ENCODE measurements around the gene TRAM2. TPM values are rescaled to one million over a fixed set of nuclear protein-coding genes. Genes with fewer than 3 reads are reported as not detected.

The TRAM2 gene, protein sequence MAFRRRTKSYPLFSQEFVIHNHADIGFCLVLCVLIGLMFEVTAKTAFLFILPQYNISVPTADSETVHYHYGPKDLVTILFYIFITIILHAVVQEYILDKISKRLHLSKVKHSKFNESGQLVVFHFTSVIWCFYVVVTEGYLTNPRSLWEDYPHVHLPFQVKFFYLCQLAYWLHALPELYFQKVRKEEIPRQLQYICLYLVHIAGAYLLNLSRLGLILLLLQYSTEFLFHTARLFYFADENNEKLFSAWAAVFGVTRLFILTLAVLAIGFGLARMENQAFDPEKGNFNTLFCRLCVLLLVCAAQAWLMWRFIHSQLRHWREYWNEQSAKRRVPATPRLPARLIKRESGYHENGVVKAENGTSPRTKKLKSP
- 10 to 100 TPM in 1 of 2 donors, 1 to 10 TPM in 1; 7.2 to 22.4 TPM for total RNA-seq

DNA sequence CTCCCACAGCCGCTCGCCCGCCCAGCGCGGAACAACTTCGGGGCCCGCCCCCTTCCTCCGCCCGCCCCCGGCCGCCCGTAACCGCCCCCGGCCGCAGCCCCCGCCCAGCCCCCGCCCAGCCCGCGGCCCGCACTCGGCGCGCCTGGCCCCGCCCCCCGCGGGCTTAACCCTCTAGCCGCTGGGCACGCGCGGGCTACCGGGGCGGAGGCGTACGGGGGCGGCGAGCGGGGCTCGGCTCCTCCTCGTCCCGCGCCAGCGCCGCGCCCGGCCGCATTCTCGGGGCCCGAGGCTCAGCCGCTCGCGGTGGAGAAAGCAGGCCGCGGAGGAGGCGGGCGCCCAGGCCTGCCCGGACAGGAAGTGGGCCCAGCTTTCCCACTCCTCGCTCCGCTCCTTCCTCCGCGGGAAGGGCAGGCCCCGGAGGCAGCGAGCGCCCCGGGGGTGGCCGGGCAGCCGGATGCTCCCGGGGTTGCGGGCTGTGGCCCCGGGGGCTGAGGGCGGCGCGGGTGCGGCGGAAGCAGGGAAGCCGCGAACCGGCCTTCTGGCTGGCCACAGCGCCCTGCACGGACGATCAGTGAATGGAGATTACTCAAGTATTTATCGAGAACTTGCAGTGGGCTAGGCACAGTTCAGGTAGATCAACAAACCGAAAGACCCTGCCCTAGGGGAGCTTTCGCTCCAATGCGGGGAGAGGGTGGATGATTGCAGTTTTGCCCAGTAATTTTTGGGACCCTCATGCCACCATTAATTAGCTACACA is at the start of gene TRAM2:
Gene TRAM2 (minus strand): TSS at position 39 of the 756 bp plus-strand sequence. CDS start 145 bp downstream, outside the sequence.
- Histone ChIP-seq H3K4me3 (peak within 1 kb of the TSS; percentile 73 to 88), H3K4me1 (replicated peaks) (no peaks in the 10 kb centered on the region), H3K36me3 (no peaks in the 10 kb centered on the region), H3K27me3 (replicated peaks; ENCODE audit: insufficient read depth) (no peaks in the 10 kb centered on the region), H3K27ac (peak within 1 kb of the TSS; percentile 93 to 98), H3K9me3 (no peaks in the 10 kb centered on the region)
- TF ChIP-seq POLR2A (IDR thresholded peaks at IDR 0.05) (peak; percentile 49), POLR2AphosphoS5 (IDR thresholded peaks at IDR 0.05) (no peak)
- TF ChIP-seq, protein P1, sequence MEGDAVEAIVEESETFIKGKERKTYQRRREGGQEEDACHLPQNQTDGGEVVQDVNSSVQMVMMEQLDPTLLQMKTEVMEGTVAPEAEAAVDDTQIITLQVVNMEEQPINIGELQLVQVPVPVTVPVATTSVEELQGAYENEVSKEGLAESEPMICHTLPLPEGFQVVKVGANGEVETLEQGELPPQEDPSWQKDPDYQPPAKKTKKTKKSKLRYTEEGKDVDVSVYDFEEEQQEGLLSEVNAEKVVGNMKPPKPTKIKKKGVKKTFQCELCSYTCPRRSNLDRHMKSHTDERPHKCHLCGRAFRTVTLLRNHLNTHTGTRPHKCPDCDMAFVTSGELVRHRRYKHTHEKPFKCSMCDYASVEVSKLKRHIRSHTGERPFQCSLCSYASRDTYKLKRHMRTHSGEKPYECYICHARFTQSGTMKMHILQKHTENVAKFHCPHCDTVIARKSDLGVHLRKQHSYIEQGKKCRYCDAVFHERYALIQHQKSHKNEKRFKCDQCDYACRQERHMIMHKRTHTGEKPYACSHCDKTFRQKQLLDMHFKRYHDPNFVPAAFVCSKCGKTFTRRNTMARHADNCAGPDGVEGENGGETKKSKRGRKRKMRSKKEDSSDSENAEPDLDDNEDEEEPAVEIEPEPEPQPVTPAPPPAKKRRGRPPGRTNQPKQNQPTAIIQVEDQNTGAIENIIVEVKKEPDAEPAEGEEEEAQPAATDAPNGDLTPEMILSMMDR (IDR thresholded peaks at IDR 0.05): peak in 1 of 4 experiments; percentile 26
- intact Hi-C loops (cut with DNase I): loop anchor here (1.0 to 10.0 kb wide), 4 partner anchors 80 to 292 kb away; partner anchors contain the start of genes EFHC1 and MCM3
- WGBS: 0% methylated on average over 11 of the region's 84 CpGs
- DNase-seq (ENCODE audit: low spot score): peak; percentile 74

DNA sequence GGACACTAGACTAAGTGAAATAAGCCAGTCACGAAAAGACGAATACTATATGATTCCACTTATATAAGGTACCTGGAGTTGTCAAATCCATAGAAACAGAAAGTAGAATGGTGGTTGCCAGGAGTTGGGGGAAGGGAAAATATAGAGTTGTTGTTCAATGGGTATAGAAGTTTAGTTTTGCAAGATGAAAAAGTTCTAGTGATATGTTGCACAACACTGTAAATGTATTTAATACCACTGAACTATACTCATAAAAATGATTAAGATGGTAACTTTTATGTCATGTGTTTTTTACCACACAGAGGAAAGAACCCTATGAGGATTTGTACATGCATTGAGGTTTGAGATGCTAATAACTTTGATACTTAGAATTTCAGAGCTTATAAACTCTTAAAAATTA is 46.0 kb upstream of the TRAM2 start:
- TF ChIP-seq, protein P1 (IDR thresholded peaks at IDR 0.05): no peak
- TF ChIP-seq POLR2AphosphoS5 (IDR thresholded peaks at IDR 0.05) (no peak), POLR2A (IDR thresholded peaks at IDR 0.05) (no peak)
- Histone ChIP-seq H3K27me3 (replicated peaks; ENCODE audit: insufficient read depth) (no peaks in the 10 kb centered on the region), H3K4me3 (no peak overlapping the region), H3K36me3 (no peaks in the 10 kb centered on the region), H3K27ac (no peak overlapping the region), H3K4me1 (replicated peaks) (no peaks in the 10 kb centered on the region), H3K9me3 (no peaks in the 10 kb centered on the region)
- intact Hi-C loops (cut with DNase I): no loop called here
- WGBS: 91% methylated on average over 2 of the region's 2 CpGs
- DNase-seq (ENCODE audit: low spot score): no peak

DNA sequence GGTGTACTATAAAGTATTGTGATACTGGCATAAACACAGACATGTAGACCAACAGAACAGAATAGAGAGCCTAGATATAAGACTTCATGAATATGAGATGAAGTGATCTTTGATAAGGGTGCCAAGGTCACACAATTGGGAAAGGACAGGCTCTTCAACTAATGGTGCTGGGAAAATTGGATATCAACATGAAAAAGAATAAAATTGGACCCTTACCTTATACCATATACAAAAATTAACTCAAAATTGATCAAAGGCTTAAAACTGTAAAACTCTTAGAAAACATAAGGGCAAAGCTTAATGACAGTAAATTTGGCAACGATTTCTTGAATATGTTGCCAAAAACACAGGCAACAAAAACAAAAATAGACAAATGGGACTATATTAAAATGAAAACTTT is 44.8 kb upstream of the TRAM2 start:
- H3K9me3 ChIP-seq: no peaks in the 10 kb centered on the region
- no peaks in the 10 kb centered on the region for H3K27me3 ChIP-seq (replicated peaks; ENCODE audit: insufficient read depth)
- H3K27ac ChIP-seq: no peak overlapping the region
- H3K4me3 ChIP-seq: no peak overlapping the region
- intact Hi-C loops (cut with DNase I): no loop called here
- no peaks in the 10 kb centered on the region for H3K36me3 ChIP-seq
- no peak for DNase-seq (ENCODE audit: low spot score)
- 78% methylated on average over 1 of the region's 1 CpG for WGBS
- H3K4me1 ChIP-seq (replicated peaks): no peaks in the 10 kb centered on the region
- TF ChIP-seq POLR2A (IDR thresholded peaks at IDR 0.05) (no peak), POLR2AphosphoS5 (IDR thresholded peaks at IDR 0.05) (no peak)
- TF ChIP-seq, protein P1 (IDR thresholded peaks at IDR 0.05): no peak

DNA sequence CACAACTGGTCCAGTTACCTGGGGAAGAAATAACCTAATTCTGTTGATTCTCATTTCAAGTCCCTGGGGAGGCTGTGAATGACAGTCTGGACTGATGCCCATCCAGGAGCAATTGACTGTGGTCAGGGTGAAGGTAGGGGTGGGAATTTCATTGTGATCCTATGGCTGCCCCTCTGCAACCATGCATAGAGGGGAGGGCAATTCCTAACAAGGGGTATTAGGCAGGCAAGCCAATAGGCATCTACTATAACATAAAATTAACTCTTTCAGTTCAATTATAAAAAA is 44.0 kb upstream of the TRAM2 start:
- no peak overlapping the region for H3K4me3 ChIP-seq
- no peaks in the 10 kb centered on the region for H3K9me3 ChIP-seq
- intact Hi-C loops (cut with DNase I): no loop called here
- no peak for DNase-seq (ENCODE audit: low spot score)
- no peaks in the 10 kb centered on the region for H3K4me1 ChIP-seq (replicated peaks)
- H3K27ac ChIP-seq: no peak overlapping the region
- no peaks in the 10 kb centered on the region for H3K36me3 ChIP-seq
- TF ChIP-seq POLR2AphosphoS5 (IDR thresholded peaks at IDR 0.05): no peak
- no peak for TF ChIP-seq POLR2A (IDR thresholded peaks at IDR 0.05)
- TF ChIP-seq, protein P1 (IDR thresholded peaks at IDR 0.05): no peak
- H3K27me3 ChIP-seq (replicated peaks; ENCODE audit: insufficient read depth): no peaks in the 10 kb centered on the region
